Measurements from ENCODE around the gene WASHC2A.
"Not testable (repeated sequence)": the region's sequence is repeated elsewhere in the genome, so short reads cannot be mapped to it uniquely, and the experiment has no call there.

The WASHC2A gene

DNA sequence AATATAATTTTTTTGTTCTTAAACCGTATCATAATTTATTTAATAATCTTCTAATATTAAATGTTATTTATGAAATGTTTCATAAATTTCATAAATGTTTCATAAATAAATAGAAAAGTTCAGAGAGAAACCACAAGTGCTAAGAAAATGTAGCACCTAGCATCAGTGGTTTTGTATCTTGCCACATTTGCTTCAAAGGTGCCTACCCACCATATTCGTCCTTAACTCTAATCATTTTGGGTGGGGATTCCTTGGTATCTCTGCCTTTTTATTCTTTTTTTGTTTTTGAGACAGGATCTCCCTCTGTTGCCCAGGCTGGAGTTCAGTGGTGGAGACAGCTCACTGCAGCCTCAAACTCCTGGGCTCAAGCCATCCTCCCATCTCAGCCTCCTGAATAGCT is 7.4 kb downstream of the WASHC2A start:
- not testable (repeated sequence) for DNase-seq (ENCODE audit: low read depth)

- not testable (repeated sequence) for DNase-seq (ENCODE audit: low read depth)
These were observed 7.8 kb downstream of the WASHC2A start for GRCh38 chr10:50075544-50075943.

DNA sequence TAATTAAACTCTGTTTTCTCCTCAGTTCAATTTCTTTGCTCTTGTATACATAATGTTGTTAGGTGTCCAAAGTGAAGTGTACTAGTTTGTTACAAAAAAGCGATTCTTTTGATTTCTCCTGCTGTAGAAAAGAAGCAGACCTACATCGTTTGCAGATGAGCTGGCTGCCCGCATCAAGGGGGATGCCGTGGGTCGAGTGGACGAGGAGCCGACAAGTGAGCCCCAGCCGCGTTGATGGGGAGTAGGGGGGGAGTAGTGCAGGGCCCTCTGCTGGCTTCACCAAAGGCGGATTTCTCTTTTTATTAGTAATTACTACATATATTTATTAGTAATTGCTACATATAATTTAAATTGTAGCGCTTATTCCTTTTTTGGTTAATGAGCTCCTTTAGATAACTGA is 23.6 kb downstream of the WASHC2A start:
- DNase-seq (ENCODE audit: low read depth), result not testable (repeated sequence)

GRCh38 chr10:50092928-50093327 is 25.2 kb downstream of the WASHC2A start:
- not testable (repeated sequence) for DNase-seq (ENCODE audit: low read depth)

DNA sequence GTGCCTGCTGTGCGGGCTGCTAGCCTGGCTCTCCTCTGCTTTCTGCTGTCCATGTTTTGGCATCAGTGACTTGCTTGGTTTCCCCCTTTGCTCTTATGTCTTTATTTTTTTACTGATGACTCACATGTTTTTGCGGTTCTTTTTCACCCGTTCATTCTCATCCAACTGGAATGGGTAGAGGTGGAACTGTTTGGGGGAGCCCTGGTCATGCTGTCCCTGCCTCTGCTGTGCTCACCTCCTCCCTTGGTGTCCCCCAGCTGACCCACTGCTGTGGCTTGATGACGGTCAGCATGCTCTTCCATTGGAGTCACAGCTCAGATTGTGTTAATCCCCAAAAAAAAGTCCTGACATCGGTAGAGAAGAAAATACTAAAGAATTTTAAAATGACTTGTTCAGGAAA is 26.9 kb downstream of the WASHC2A start:
- not testable (repeated sequence) for DNase-seq (ENCODE audit: low read depth)

- DNase-seq (ENCODE audit: low read depth), result not testable (repeated sequence)
These were observed 27.6 kb downstream of the WASHC2A start for GRCh38 chr10:50095402-50095801.

GRCh38 chr10:50096722-50097121 is 29.0 kb downstream of the WASHC2A start:
- not testable (repeated sequence) for DNase-seq (ENCODE audit: low read depth)

- DNase-seq (ENCODE audit: low read depth), result not testable (repeated sequence)
These were observed 30.9 kb downstream of the WASHC2A start for GRCh38 chr10:50098645-50099044.

GRCh38 chr10:50101139-50101582 is 33.4 kb downstream of the WASHC2A start:
- DNase-seq (ENCODE audit: low read depth), result not testable (repeated sequence)

DNA sequence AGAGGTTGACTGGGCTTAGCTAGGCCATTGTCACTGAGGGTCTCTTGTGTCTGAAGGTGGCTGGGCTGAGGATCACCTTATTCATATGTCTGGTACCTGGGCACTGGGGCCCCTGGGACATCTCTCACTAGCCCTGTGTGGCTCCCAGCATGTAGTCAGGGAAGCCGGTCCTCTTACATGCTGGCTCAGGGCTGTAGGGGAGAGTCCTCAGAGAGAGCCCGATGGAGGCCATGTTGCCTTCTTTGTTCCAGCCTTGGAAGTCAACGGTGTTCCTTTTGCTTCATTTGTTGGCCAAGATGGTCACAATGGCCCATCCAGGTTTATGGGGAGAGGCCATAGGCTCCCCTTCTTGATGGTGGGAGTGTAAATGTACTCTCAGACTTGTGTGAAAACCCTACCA is 34.0 kb downstream of the WASHC2A start:
- not testable (repeated sequence) for DNase-seq (ENCODE audit: low read depth)

- DNase-seq (ENCODE audit: low read depth), result not testable (repeated sequence)
These were observed 34.5 kb downstream of the WASHC2A start for GRCh38 chr10:50102267-50102666.

GRCh38 chr10:50108999-50109698 is 41.4 kb downstream of the WASHC2A start:
- DNase-seq (ENCODE audit: low read depth), result not testable (repeated sequence)

GRCh38 chr10:50112419-50113112 is 44.8 kb downstream of the WASHC2A start:
- not testable (repeated sequence) for DNase-seq (ENCODE audit: low read depth)

- DNase-seq (ENCODE audit: low read depth), result not testable (repeated sequence)
These were observed 59.0 kb downstream of the WASHC2A start for GRCh38 chr10:50126765-50127164.

DNA sequence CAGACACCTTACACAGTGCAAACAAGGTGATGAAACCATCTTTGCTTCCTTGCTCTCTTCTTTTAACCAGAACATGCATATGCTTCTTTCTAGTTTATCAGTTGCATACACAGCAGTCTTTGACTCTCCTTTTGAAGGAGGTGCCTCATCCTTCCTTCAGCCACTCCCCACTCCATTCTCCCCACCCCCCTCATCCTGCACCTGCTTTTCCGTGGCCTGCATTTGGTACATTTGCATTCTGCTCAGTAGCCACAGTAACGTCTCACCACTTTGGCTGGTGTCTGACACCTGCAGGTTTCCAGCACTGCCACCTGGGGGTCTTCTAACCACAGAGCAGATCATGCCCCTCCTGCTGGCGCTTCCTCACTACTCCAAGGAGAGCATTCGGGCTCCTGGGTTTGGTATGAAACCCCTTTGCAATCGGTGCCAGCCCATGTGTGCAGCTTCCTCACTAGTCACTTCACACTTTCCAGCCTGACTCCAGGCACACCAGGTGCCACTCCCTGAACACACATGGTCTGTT is 60.1 kb downstream of the WASHC2A start:
- DNase-seq (ENCODE audit: low read depth), result not testable (repeated sequence)

GRCh38 chr10:50131245-50131965 is 63.7 kb downstream of the WASHC2A start:
- DNase-seq (ENCODE audit: low read depth), result not testable (repeated sequence)

GRCh38 chr10:50132322-50132721 is 64.6 kb downstream of the WASHC2A start:
- DNase-seq (ENCODE audit: low read depth), result not testable (repeated sequence)

- not testable (repeated sequence) for DNase-seq (ENCODE audit: low read depth)
These were observed 65.1 kb downstream of the WASHC2A start for GRCh38 chr10:50132841-50133240.

DNA sequence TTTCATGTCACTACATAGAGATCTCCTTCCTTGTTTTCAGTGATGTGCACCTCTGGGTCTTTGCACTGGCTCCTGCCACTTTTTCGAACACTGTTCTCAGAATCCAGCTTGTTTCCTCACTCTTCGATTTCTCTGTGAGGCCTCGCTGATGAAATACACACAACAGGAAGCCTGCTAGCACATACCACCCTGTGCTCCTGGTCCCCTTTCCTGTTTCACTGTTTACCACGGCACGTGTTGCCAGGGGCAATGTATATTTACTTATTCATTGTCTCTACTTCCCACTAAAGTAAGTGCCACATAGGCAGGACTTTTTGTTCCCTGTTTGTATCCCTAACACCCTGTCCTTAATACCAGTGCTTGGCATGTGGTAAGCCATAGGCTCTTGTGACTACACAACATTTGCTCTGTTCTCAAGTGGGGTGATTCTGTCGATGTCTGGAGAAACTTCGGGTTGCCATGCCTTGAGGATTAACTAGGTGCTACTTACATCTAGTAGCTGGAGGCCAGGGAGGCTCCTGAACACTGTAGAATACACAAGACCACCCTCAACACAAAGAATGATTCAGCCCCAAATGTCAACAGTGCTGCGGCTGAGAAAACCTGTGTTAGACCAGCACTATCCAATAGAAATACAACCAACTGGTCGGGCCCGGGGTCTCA is 75.9 kb downstream of the WASHC2A start:
- not testable (repeated sequence) for DNase-seq (ENCODE audit: low read depth)

- not testable (repeated sequence) for DNase-seq (ENCODE audit: low read depth)
These were observed 77.8 kb downstream of the WASHC2A start for GRCh38 chr10:50145575-50145974.

GRCh38 chr10:50152792-50153272 is 85.1 kb downstream of the WASHC2A start:
- DNase-seq (ENCODE audit: low read depth), result no peak

DNA sequence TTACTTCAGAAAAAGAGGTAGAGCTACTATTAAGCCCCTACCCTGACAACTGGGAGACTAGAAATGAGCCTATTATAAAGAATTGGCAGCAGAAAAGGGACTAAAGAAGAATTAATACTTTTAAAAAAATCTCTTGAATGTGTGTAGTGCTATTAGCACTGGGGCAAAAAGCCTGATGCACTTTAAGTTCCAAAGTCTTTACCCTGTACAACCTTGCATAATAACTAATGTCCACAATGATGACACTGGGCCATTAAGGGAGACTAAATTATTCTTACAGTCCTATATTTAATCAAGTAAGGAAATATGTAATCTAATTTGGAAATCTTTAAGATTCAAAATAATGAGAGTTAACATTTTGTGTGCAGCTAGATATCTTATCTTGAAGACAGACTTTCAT is 90.1 kb downstream of the WASHC2A start:
- DNase-seq (ENCODE audit: low read depth), result not testable (repeated sequence)

Data from T-helper 22 cell (primary cell).